RWPE1 (cell line): ENCODE measurements around the gene IMPDH2.
A peak's percentile ranks its signal among the peaks of the same experiment; 100 is the strongest.

Experiments used
- CTCF ChIA-PET: fragments of 350-600 bp; sonication (Branson Sonifier 250); formaldehyde crosslinking; extraction: SDS; loops from one replicate; lab custom pipeline; 2021; lab: Yijun Ruan, JAX
- POLR2A ChIA-PET: fragments of 400-600 bp; formaldehyde crosslinking; extraction: SDS; loops from one replicate; lab custom pipeline; 2020; ENCODE audit warnings: antibody characterized with exemption; ENCODE audit not compliant: low non-redundant PET; lab: Yijun Ruan, JAX
- DNase-seq: peaks from one replicate; pipeline ENCODE4 v3.0.0; 2012; ENCODE audit warnings: low spot score
- H3K27ac ChIP-seq: fragments of 450-650 bp; 2 replicates; pipeline ENCODE4 v1.5.1; 2017
- CTCF ChIP-seq: fragments of 450-650 bp; conservative IDR thresholded peaks from 2 replicates; pipeline ENCODE4 v1.5.1; 2017; ENCODE audit warnings: low read depth, mild to moderate bottlenecking

Gene IMPDH2

GRCh38 chr3:49053543-49053942, 24.3 kb upstream of the IMPDH2 start:
- CTCF ChIA-PET: no interaction called here
- POLR2A ChIA-PET: no interaction called here
- no peak for DNase-seq
- TF ChIP-seq CTCF: no peak
- H3K27ac ChIP-seq: no peak overlapping the region

GRCh38 chr3:49035281-49035680, 6.1 kb upstream of the IMPDH2 start:
- TF ChIP-seq CTCF: no peak
- CTCF ChIA-PET: no interaction called here
- POLR2A ChIA-PET: no interaction called here
- no peak overlapping the region for H3K27ac ChIP-seq
- no peak for DNase-seq

GRCh38 chr3:49034650-49035049, 5.5 kb upstream of the IMPDH2 start:
- no peak for DNase-seq
- TF ChIP-seq CTCF: no peak
- no peak overlapping the region for H3K27ac ChIP-seq
- CTCF ChIA-PET: interaction anchor here (0.6 kb wide), 1 partner anchor 47 kb away, joined by 3 read pairs; no protein-coding TSS in a partner anchor
- POLR2A ChIA-PET: no interaction called here

- H3K27ac ChIP-seq: peak overlapping the region; percentile 34
- ChIA-PET CTCF (interaction anchor here (0.6 kb wide), 1 partner anchor 96 kb away, joined by 3 read pairs; no protein-coding TSS in a partner anchor), POLR2A (no interaction called here)
- no peak for TF ChIP-seq CTCF
- DNase-seq: no peak
Measured at GRCh38 chr3:49032646-49033304, 3.6 kb upstream of the IMPDH2 start.

GRCh38 chr3:49030321-49030720, 1.1 kb upstream of the IMPDH2 start:
- POLR2A ChIA-PET: no interaction called here
- CTCF ChIA-PET: no interaction called here
- H3K27ac ChIP-seq: peak overlapping the region; percentile 54
- no peak for TF ChIP-seq CTCF
- DNase-seq: no peak

GRCh38 chr3:49029563-49029884, 326 bp upstream of the IMPDH2 start:
- TF ChIP-seq CTCF: no peak
- no peak for DNase-seq
- POLR2A ChIA-PET: interaction anchor here (0.6 to 1.2 kb wide), 2 partner anchors 22 to 63 kb away, joined by 3 to 5 read pairs; partner anchors contain the start of gene WDR6
- CTCF ChIA-PET: no interaction called here
- H3K27ac ChIP-seq: peak overlapping the region; percentile 77
